Muscle of arm (tissue), 14 donors: ENCODE results near the gene TOP2A. TPM values are rescaled to one million over a fixed set of nuclear protein-coding genes. Genes with fewer than 3 reads are reported as not detected.

Source experiments
- DNase-seq: peaks from one replicate; pipeline ENCODE4 v3.0.0-alpha.2; 2013
- long read RNA-seq, 11 donors: transcript quantifications; one replicate each; lab custom pipeline, GENCODE V29; 2026
- polyA plus RNA-seq, 12 donors: library from polyadenylated mRNA; unstranded; fragments of 120-200 nt; gene quantifications; one replicate each; pipeline ENCODE4 v1.2.1, GENCODE V29; 2013; ENCODE audit not compliant: insufficient read length in 12 of 12

The TOP2A gene, protein sequence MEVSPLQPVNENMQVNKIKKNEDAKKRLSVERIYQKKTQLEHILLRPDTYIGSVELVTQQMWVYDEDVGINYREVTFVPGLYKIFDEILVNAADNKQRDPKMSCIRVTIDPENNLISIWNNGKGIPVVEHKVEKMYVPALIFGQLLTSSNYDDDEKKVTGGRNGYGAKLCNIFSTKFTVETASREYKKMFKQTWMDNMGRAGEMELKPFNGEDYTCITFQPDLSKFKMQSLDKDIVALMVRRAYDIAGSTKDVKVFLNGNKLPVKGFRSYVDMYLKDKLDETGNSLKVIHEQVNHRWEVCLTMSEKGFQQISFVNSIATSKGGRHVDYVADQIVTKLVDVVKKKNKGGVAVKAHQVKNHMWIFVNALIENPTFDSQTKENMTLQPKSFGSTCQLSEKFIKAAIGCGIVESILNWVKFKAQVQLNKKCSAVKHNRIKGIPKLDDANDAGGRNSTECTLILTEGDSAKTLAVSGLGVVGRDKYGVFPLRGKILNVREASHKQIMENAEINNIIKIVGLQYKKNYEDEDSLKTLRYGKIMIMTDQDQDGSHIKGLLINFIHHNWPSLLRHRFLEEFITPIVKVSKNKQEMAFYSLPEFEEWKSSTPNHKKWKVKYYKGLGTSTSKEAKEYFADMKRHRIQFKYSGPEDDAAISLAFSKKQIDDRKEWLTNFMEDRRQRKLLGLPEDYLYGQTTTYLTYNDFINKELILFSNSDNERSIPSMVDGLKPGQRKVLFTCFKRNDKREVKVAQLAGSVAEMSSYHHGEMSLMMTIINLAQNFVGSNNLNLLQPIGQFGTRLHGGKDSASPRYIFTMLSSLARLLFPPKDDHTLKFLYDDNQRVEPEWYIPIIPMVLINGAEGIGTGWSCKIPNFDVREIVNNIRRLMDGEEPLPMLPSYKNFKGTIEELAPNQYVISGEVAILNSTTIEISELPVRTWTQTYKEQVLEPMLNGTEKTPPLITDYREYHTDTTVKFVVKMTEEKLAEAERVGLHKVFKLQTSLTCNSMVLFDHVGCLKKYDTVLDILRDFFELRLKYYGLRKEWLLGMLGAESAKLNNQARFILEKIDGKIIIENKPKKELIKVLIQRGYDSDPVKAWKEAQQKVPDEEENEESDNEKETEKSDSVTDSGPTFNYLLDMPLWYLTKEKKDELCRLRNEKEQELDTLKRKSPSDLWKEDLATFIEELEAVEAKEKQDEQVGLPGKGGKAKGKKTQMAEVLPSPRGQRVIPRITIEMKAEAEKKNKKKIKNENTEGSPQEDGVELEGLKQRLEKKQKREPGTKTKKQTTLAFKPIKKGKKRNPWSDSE (N-terminal part only)
- 100 to 1,000 TPM in 4 of 12 donors, 10 to 100 TPM in 8; 42.0 to 251 (median 81.6) TPM for polyA plus RNA-seq
- long read RNA-seq, donor 1, partial matches to known transcripts = 66 of 70 reads
- long read RNA-seq, donor 1, other reads (novel, unspliced or antisense) = 0 of 70 reads
- long read RNA-seq, donor 2, full-length matches to known transcripts = 1 of 1 reads
- long read RNA-seq, donor 2, partial matches to known transcripts = 0 of 1 reads
- long read RNA-seq, donor 2, other reads (novel, unspliced or antisense) = 0 of 1 reads
- long read RNA-seq, donor 3, partial matches to known transcripts = 5 of 6 reads
- long read RNA-seq, donor 3, other reads (novel, unspliced or antisense) = 0 of 6 reads
- long read RNA-seq, donor 4 = 0 reads
- long read RNA-seq, donor 5, full-length matches to known transcripts = 3 of 51 reads
- long read RNA-seq, donor 5, partial matches to known transcripts = 48 of 51 reads
- long read RNA-seq, donor 5, other reads (novel, unspliced or antisense) = 0 of 51 reads
- long read RNA-seq, donor 6, partial matches to known transcripts = 5 of 6 reads
- long read RNA-seq, donor 6, other reads (novel, unspliced or antisense) = 0 of 6 reads
- long read RNA-seq, donor 7 = 0 reads
- long read RNA-seq, donor 8, full-length matches to known transcripts = 2 of 23 reads
- long read RNA-seq, donor 8, partial matches to known transcripts = 21 of 23 reads
- long read RNA-seq, donor 8, other reads (novel, unspliced or antisense) = 0 of 23 reads
- long read RNA-seq, donor 9, partial matches to known transcripts = 7 of 7 reads
- long read RNA-seq, donor 9, other reads (novel, unspliced or antisense) = 0 of 7 reads
- long read RNA-seq, donor 10, partial matches to known transcripts = 5 of 6 reads
- long read RNA-seq, donor 10, other reads (novel, unspliced or antisense) = 0 of 6 reads
- long read RNA-seq, donor 11, partial matches to known transcripts = 43 of 45 reads
- long read RNA-seq, donor 11, other reads (novel, unspliced or antisense) = 0 of 45 reads

DNA sequence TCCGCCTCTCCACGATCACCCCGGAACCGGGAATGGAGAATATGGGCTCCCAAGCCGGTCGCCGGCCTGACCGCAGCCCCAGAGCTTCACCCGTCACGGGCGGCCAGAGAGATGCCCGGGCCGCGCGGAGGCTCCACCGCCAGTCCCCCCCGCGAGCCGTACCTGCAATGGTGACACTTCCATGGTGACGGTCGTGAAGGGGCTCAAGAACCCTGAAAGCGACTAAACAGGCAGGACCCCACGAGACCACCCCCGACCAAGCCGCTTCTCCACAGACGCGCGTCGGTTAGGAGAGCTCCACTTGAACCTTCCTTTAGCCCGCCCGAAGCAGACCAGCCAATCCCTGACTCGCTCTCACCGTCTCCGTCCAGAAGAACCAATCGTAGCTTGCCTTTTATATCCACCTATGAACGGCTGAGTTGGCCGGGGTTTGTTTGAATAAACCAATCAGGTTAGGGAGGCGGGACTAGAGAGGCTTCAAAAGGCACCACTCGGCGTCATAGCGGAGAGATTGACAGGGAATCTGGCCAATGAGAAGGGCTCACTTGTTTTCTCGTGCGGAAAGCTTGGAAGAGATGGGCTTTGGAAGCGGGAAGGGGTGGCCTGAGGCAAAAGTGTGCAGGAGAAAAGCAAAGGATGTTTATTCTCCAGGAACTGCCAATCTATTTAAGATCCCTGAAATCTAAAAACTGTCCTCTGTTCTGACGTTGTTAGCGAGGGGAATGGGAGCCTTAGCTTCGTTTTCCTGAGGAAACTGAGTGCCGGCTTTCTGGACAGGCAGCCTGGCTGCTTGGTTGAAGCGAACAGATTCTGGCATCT, at the start of gene TOP2A:
Gene TOP2A (minus strand): TSS at position 288 of the 819 bp plus-strand sequence. CDS start 105 bp downstream, at position 183.
- peak; percentile 100 for DNase-seq

DNA sequence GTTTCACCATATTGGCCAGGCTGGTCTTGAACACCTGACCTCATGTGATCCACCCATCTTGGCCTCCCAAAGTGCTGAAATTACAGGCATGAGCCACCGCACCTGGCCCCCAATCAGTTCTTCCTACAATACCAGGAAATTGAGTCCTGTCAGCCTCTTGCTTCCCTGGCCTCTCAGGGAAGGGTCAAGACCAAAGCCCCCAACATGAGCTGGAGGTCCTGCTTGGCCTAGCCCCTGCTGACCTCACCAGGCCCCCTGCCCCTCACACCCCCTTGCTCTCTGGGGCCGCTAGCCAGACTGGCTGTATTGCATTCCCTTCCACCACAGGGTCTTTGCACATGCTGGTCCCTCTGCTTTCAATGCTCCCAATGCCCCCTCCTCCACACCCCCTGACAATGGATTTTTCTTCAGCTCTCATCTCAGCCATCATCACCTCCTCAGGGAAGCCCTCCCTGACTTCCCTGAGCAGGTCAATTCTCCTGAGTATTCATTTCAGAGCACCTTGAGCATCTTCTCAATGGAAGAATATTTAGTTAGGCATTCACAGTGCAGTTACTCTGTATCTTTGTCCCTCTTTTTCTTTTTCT, 49.7 kb upstream of the TOP2A start:
- DNase-seq = no peak

DNA sequence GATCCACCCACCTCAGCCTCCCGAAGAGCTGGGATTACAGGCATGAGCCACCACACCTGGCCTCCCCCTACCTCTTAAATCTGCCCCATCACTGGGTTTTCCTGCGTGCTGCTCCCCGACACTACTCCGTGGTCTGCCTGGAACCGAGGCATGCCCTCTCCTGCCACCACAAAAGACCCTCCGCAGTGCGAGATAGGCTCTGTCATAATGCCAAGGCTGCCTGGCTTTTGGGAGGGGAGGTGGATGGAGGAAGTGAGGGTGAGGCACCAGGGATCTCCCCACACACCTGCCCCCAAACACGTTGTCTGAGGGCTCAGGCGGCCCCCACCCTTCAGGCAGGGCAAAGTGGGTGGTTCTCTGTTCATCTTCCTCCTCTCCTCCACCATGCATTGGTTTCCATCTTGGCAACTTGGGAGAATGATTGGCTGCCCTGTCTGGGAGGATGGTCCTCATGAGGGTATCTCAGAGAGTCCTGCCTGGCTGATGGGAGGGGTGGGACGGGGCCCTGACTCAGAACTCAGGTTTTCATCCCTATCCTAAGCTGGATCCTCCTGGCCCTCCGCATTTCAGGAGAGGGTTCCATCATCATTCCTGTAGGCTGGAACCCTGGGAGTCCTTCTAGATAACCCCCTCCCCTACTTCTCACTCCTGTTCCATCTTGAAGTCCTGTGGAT, 48.7 kb upstream of the TOP2A start:
- no peak for DNase-seq

DNA sequence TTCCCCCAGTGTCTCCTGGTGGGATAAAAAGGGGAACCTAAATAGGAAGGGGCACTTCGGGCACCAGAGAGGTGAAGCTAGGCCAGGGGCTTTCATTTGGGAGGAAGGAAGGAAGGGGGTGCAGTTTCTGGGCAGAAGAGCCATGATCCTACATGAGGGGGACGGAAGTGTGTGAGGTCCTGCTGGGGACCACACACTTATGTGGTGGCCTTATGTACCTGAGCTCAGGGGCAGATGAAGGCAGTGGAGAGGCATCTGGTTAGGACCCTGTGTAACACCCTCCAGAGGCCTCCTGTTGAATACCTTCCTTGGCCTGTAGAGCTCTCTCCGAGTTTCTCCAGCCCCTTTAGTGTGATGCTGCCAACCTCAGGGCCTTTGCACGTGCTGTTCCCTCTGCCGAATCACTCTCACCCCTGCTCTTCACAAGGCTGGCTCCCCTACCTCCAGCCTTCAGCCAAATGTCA, 46.7 kb upstream of the TOP2A start:
- DNase-seq = no peak

DNA sequence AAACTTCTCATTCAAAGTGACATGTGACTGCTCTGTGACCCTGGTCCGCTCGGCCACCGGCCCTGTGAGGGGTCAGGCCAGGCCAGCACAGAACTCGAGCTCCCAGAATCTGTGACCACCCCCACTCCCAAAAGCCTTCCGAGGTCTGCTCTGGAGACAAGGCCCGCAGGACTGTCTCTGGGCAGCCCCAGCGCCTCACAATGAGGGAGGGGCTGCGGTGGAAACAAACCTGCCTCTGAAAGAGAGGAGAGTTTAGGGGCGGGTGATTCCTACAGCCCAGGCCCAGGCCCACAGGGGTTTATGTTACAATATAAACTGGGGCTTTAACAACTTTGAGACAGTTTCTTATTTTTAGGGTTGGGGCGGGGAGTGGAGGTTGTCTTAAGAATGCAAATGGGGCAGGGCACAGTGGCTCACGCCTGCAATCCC, 45.4 kb upstream of the TOP2A start:
- peak; percentile 41 for DNase-seq

DNA sequence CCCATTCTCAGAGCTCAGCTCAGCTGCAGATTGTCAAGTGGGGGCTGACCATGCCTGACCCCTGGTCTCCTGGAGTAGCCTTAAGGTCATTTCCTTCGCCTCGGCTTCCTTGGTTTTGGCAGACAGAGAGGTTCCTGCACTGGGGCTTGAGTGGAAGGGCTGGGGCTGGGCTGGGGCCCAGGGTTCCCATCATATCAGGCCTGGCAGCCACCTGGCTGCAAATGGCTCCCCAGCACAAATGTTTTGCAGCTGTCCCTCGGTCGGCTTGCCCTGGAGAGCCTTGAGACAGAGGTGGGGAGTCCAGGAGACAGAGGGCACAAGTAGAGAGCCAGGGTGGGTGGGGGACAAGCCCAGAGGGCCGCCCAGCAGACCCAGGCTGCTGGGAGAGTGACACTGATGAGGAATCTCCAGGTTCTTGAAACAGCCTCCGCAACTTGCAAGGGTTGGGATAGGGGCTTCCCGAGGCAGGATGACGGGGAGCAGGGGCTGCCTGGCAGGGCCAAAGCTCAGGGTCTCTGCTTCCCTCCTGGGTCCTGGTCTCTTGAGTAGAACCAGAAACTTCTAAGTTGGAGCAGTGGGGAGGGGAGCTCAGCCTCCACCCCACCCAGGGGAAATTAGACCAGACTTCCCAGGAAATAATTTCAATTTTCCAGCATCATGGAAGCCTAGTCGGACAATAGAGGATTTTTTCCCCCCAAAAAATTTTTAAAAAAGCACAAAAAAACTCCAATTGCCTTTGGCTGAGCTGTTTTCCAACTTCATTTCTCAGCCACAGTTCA, 44.8 kb upstream of the TOP2A start:
- no peak for DNase-seq

DNA sequence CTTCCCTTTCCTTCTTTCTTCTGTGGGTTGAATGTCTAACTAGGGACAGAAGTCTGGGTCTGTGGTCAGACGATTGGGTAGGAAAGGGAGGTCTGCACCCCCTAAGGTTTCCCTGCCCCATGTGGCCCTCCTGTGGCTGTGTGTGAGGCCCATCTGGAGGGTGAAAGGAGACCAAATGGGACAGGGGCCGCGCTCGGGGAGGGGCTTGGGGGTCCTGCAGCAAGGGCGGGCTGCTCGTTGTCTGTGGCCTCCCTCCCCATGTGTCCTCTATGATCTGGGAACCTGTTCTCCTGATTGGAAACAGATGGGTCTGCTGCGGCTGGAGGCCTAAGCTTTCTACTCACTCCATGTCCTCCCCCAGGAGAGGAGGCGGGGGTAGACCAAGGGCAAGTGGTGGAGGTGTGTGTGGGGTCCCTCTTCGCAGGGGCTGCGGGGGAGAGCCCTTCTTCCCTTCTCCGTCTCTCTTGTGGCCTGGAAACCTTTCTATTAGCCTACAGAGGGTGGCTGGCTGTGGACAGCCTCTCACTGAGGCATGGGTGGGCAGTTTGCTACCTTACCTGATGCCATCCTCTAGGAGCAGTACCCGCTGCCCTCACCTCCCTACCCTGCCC, 44.1 kb upstream of the TOP2A start:
- DNase-seq = peak; percentile 65

DNA sequence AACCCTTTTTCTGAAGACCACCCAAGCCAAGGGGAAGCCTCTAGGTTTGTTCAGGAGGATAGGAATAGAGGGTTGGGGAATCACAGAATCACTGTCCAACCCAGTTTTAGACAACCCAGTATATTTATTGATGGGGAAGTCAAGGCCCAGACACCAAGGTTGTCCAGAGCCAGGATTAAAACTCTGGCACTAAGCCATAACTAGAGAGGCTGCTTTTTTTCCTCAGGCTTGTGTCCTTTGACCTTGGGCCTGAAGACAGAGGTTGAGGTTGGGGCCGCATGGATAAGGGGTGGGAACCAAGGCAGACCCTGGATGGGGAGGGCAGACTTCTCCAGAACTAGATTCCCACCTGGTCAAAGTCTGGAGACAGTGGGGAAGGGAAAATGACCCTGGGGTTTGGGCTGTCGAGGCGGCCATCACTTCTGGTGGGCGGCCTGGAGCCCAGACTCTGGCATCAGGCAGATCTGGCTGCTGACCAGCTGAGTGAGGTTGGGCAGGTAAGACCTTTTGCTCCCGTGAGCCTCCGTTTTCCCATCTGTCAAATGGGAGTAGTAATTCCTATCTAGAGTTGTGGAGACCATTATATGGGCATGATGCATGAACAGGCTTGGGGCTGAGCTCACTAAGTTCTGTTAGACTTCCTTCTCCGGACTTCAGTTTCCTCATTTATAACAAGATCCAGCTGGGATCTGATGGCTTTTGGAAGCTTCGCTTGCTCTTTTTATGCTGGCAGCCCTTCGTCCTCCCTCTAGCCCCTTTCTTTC, 43.5 kb upstream of the TOP2A start:
- peak; percentile 70 for DNase-seq

DNA sequence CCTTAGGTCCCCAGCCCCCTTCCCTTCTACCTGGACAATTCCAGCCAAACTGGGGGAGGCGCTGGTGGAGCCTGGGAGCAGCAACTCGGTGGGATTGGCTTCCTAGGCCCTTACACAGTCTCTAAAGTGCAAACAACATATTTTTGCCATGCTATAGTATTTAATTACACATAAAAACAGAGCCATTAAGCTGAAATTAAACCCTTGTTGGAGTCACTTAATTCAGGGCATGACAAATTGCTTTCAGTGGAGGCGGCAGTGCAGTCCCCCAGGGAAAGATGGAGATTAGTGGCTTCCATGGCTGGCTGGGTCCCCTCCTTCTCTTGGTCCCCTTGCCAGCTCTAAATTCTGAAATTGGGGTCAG, 42.9 kb upstream of the TOP2A start:
- no peak for DNase-seq

DNA sequence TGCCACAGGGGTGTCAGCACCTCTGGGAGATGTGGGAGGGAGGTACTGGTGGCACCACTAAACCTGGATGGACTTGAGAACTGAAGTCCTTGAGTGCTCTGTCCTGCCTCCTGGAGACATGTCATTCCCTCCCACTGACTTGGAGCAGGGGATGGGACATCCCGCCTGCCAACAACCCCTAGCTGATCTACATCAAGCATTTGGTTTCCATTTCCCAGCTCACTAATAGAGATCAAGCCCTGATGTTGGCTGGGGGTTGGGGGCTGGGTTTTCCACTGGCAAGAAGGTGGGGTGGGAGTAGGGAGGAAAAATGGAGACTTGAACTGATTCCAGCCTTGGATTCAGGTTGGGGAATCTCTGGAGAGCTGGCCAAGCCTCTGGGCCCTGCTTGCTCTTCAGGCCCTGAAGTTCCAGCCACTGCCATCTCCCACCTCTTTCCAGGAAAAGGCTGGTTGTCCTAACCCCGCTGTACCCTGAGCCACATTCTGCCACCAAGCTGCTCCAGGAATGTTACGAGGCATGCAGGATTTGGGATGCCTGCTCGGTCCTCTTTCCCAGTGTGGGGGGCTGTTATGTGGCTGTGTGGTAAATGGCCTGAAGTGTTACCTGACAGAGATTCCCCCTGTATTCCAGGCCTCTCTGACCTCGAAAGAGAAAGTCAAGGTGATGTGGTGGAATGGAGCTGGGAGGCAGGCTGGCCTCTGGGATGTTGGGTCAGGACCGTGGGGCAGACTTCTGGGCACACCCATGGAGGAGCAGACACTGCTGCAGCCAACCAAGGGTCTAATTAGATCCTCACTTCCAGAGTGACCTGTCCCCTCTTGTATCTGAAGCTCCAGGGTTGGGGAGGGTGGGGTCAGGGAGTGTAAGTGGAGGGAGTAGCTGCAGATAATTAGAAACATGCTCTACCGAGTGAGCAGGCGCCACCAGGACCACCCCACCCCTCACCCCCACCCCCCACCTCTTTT, 42.2 kb upstream of the TOP2A start:
- no peak for DNase-seq

DNA sequence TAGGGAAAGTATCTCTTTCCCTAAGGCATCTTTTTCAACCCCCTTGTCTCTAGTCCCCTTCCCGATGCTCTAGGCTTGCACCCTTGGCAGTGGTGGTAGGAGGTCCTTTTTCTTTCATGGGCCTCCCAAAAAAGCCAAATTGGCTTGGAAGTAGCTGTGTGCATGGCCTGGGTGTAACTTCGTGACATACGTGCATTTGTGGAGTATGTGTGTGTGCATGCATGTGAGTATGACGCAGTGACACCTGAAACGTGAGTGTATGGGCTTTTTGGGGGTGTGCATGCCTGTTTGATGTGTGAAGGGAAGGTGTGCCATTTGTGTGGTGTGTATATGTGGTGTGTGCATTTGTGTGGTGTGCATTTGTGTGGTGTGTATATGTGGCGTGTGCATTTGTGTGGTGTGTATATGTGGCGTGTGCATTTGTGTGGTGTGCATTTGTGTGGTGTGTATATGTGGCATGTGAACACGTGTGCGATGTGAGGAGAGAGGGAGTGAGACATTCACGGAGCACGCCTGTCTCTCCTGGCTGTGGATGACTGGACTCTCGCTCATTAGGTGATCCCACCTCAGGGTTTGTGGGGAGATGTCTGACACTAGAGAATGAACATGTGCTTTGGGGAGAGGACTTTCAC, 41.3 kb upstream of the TOP2A start:
- DNase-seq = no peak

DNA sequence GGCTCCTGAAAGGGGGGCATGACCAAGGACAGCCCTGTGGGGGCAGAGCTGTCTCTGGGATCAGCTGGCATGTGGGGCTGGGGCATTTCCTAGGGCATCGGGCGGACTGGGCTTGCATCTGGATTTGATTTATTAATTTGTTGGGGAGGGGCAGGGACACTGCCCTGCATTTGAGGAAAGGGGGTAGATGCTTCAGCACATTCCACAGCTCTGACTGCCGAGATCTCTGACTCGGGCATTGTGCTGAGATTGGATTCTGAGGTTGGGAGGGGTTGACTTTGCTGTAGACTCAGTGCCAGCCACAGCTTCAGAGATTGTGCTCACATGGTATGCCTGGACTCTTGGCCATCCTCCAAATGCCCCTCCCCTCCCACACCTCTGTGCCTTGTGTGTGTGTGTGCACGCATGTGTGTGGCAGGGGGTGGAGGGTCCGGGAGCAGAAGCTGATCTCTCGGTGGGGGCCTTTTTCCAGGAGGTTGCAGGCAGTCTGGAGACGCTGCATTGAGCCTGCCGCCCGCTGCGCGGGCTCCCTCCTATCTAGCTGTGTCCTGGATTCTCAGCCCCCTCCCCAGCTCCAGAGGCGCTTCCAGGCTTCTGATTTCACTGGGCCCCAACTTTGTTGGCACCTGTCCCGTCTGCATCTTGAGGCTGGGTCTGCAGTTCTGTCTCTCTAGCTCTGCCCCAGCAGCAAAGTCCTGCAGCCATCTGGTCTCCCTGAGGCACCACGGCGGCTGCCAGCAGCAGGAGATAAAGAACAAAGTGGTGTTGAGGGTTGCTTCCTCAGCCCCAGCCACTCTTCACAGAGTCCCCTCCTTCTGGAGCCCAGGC, 40.5 kb upstream of the TOP2A start:
- DNase-seq = peak; percentile 45

DNA sequence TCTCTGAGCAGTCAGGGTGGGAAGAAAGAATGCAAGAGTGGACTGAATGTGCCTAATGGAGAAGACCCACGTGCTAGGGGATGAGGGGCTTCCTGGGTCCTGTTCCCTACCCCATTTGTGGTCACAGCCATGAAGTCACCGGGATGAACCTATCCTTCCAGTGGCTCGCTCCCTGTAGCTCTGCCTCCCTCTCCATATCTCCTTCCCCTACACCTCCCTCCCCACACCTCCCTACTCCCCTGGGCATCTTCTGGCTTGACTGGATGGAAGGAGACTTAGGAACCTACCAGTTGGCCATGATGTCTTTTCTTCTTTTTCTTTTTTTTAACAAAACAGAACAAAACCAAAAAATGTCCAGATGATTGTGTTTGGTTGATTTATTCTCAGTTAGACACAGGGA, 39.7 kb upstream of the TOP2A start:
- no peak for DNase-seq
